Upper lobe of left lung (tissue), 6 donors: ENCODE data around the gene SH3BP5. TPM values are rescaled to one million over a fixed set of nuclear protein-coding genes. Genes with fewer than 3 reads are reported as not detected.

ENCODE experiments used
- ATAC-seq, 2 donors: fragments of 200-7000 bp; cut with Tn5 transposase; one replicate each; pipeline ENCODE4 v1.9.1; 2022; ENCODE audit warnings: mild to moderate bottlenecking in 2 of 2, moderate library complexity in 2 of 2; ENCODE audit not compliant: low FRiP score in 2 of 2
- DNase-seq, 2 donors: peaks; one replicate each; pipeline ENCODE4 v3.0.0-alpha.2; 2019 to 2020
- H3K27ac ChIP-seq, 4 donors: fragments of 200-600 bp; sonication (generic); one replicate each; pipeline ENCODE4 v1.5.1; 2016 to 2019
- H3K27me3 ChIP-seq, 4 donors: fragments of 200-600 bp; sonication (generic); one replicate each; pipeline ENCODE4 v1.5.1; 2017 to 2019
- H3K36me3 ChIP-seq, 4 donors: fragments of 200-600 bp; sonication (generic); one replicate each; pipeline ENCODE4 v1.5.1; 2016 to 2019
- H3K4me1 ChIP-seq, 4 donors: fragments of 200-600 bp; sonication (generic); one replicate each; pipeline ENCODE4 v1.5.1; 2018 to 2019
- H3K4me3 ChIP-seq, 4 donors: fragments of 200-600 bp; sonication (generic); one replicate each; pipeline ENCODE4 v1.5.1; 2017 to 2019; ENCODE audit warnings: mild to moderate bottlenecking in 2 of 4, moderate library complexity in 1 of 4
- H3K9me3 ChIP-seq, 4 donors: fragments of 200-600 bp; sonication (generic); one replicate each; pipeline ENCODE4 v1.5.1; 2018 to 2019
- EP300 ChIP-seq, 4 donors: sonication (generic); formaldehyde crosslinking; IDR thresholded peaks; one replicate each; pipeline ENCODE4 v1.5.1; 2017; ENCODE audit warnings: antibody characterized with exemption in 4 of 4, control low read depth in 2 of 4
- POLR2A ChIP-seq, 4 donors: fragments of 450-650 bp; IDR thresholded peaks; one replicate each; pipeline ENCODE4 v1.5.1; 2016 to 2017; ENCODE audit warnings: antibody characterized with exemption in 4 of 4, mild to moderate bottlenecking in 2 of 4
- POLR2AphosphoS5 ChIP-seq, 2 donors: sonication (generic); formaldehyde crosslinking; IDR thresholded peaks; one replicate each; pipeline ENCODE4 v1.5.1; 2017; ENCODE audit warnings: antibody characterized with exemption in 2 of 2
- WGBS, 2 donors: methylation state at CpG; one replicate each; pipeline ENCODE4 v1.1.5; 2017 to 2018; 5-methylcytosine and 5-hydroxymethylcytosine counted together
- total RNA-seq, 6 donors: library from RNA; depleted of rRNA in 4 of 6; stranded (reverse); fragments of >200 nt in 4 of 6; gene quantifications; one replicate each; pipeline versions ENCODE4 v1.1.0 to v1.2.1, GENCODE V29; 2016 to 2021
- TF ChIP-seq, protein P1 (sequence below), 6 experiments: fragments of 450-650 bp in 4 of 6; fragments of 200-600 bp in 2 of 6; sonication (generic) in 2 of 6; IDR thresholded peaks; one replicate each; pipeline ENCODE4 v1.5.1; 2016 to 2019; ENCODE audit warnings: antibody characterized with exemption in 6 of 6
- donor health status: DM: no; HTN: no; CAD: no; lungs with moderate emphysema.
- donor health status: DM: no; HTN: yes; CAD: no; lungs with severe emphysema.

SH3BP5 gene
- total RNA-seq, 6 donors from 2014 or later: 83.8 to 150 (median 94.7) TPM

- Histone ChIP-seq H3K4me1 (peaks cover 70 to 84% (median 74%) of the 10 kb centered on the region in 4 donors), H3K4me3 (no peak overlapping the region), H3K9me3 (no peaks in the 10 kb centered on the region), H3K27me3 (no peaks in the 10 kb centered on the region), H3K27ac (peak overlapping the region; percentile 82 to 89 (median 84)), H3K36me3 (peaks cover 0 to 11% (median 2%) of the 10 kb centered on the region in 4 donors)
- peak; percentile 1 to 41 for ATAC-seq
- DNase-seq: peak in 1 of 2 donors; percentile 51
- peak; percentile 37 to 90 for TF ChIP-seq POLR2AphosphoS5 (IDR thresholded peaks at IDR 0.05)
- TF ChIP-seq EP300 (IDR thresholded peaks at IDR 0.05): peak in 2 of 4 donors; percentile 46 to 52
- no peak for TF ChIP-seq POLR2A (IDR thresholded peaks at IDR 0.05)
- WGBS, 2 donors: 39 to 42% methylated on average over 6 of the region's 6 CpGs
These were observed 40.5 kb downstream of the SH3BP5 start for GRCh38 chr3:15291589-15292541.

GRCh38 chr3:15290736-15291135, 41.6 kb downstream of the SH3BP5 start:
- no peaks in the 10 kb centered on the region for H3K27me3 ChIP-seq
- peak overlapping the region; percentile 82 to 89 (median 84) for H3K27ac ChIP-seq
- DNase-seq (no peak), ATAC-seq (no peak)
- H3K36me3 ChIP-seq: peaks cover 0 to 11% (median 2%) of the 10 kb centered on the region in 4 donors
- H3K4me1 ChIP-seq: peaks cover 70 to 86% (median 76%) of the 10 kb centered on the region in 4 donors
- no peaks in the 10 kb centered on the region for H3K9me3 ChIP-seq
- WGBS, 2 donors: 56 to 69% methylated on average over 3 of the region's 3 CpGs
- H3K4me3 ChIP-seq: no peak overlapping the region
- no peak for TF ChIP-seq POLR2A (IDR thresholded peaks at IDR 0.05)
- no peak for TF ChIP-seq POLR2AphosphoS5 (IDR thresholded peaks at IDR 0.05)
- no peak for TF ChIP-seq EP300 (IDR thresholded peaks at IDR 0.05)
- TF ChIP-seq, protein P1, sequence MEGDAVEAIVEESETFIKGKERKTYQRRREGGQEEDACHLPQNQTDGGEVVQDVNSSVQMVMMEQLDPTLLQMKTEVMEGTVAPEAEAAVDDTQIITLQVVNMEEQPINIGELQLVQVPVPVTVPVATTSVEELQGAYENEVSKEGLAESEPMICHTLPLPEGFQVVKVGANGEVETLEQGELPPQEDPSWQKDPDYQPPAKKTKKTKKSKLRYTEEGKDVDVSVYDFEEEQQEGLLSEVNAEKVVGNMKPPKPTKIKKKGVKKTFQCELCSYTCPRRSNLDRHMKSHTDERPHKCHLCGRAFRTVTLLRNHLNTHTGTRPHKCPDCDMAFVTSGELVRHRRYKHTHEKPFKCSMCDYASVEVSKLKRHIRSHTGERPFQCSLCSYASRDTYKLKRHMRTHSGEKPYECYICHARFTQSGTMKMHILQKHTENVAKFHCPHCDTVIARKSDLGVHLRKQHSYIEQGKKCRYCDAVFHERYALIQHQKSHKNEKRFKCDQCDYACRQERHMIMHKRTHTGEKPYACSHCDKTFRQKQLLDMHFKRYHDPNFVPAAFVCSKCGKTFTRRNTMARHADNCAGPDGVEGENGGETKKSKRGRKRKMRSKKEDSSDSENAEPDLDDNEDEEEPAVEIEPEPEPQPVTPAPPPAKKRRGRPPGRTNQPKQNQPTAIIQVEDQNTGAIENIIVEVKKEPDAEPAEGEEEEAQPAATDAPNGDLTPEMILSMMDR (IDR thresholded peaks at IDR 0.05): no peak

GRCh38 chr3:15289661-15290060, 42.7 kb downstream of the SH3BP5 start:
- H3K4me3 ChIP-seq: no peak overlapping the region
- peak overlapping the region in 2 of 4 donors; percentile 58 to 89 for H3K27ac ChIP-seq
- peaks cover 0 to 11% (median 2%) of the 10 kb centered on the region in 4 donors for H3K36me3 ChIP-seq
- no peak for TF ChIP-seq POLR2AphosphoS5 (IDR thresholded peaks at IDR 0.05)
- TF ChIP-seq EP300 (IDR thresholded peaks at IDR 0.05): no peak
- TF ChIP-seq, protein P1 (IDR thresholded peaks at IDR 0.05): no peak
- TF ChIP-seq POLR2A (IDR thresholded peaks at IDR 0.05): no peak
- H3K4me1 ChIP-seq: peaks cover 63 to 88% (median 78%) of the 10 kb centered on the region in 4 donors
- H3K27me3 ChIP-seq: no peaks in the 10 kb centered on the region
- no peaks in the 10 kb centered on the region for H3K9me3 ChIP-seq
- no peak for DNase-seq
- ATAC-seq: no peak
- WGBS, 2 donors: 61 to 89% methylated on average over 1 of the region's 1 CpG

GRCh38 chr3:15288331-15289035, 43.9 kb downstream of the SH3BP5 start:
- ATAC-seq (no peak), DNase-seq (no peak)
- Histone ChIP-seq H3K4me3 (no peak overlapping the region), H3K27ac (peak overlapping the region; percentile 58 to 89 (median 68)), H3K36me3 (peaks cover 0 to 11% (median 2%) of the 10 kb centered on the region in 4 donors), H3K9me3 (no peaks in the 10 kb centered on the region), H3K4me1 (peaks cover 65 to 87% (median 80%) of the 10 kb centered on the region in 4 donors), H3K27me3 (no peaks in the 10 kb centered on the region)
- WGBS, 2 donors: 89 to 94% methylated on average over 10 of the region's 10 CpGs
- TF ChIP-seq, protein P1 (IDR thresholded peaks at IDR 0.05): no peak
- TF ChIP-seq POLR2AphosphoS5 (IDR thresholded peaks at IDR 0.05) (no peak), POLR2A (IDR thresholded peaks at IDR 0.05) (no peak), EP300 (IDR thresholded peaks at IDR 0.05) (no peak)
